Urothelium cell line (cell line): ENCODE data around the gene PLCD3.

Experiments
- DNase-seq: peaks from one replicate; pipeline ENCODE4 v3.0.0; 2011; ENCODE audit warnings: low spot score, mixed read lengths
- FAIRE-seq: peaks from 2 replicates; lab custom pipeline; 2011; peaks lifted over from hg19 to GRCh38; lab: Jason Lieb, UNC

The PLCD3 gene

DNA sequence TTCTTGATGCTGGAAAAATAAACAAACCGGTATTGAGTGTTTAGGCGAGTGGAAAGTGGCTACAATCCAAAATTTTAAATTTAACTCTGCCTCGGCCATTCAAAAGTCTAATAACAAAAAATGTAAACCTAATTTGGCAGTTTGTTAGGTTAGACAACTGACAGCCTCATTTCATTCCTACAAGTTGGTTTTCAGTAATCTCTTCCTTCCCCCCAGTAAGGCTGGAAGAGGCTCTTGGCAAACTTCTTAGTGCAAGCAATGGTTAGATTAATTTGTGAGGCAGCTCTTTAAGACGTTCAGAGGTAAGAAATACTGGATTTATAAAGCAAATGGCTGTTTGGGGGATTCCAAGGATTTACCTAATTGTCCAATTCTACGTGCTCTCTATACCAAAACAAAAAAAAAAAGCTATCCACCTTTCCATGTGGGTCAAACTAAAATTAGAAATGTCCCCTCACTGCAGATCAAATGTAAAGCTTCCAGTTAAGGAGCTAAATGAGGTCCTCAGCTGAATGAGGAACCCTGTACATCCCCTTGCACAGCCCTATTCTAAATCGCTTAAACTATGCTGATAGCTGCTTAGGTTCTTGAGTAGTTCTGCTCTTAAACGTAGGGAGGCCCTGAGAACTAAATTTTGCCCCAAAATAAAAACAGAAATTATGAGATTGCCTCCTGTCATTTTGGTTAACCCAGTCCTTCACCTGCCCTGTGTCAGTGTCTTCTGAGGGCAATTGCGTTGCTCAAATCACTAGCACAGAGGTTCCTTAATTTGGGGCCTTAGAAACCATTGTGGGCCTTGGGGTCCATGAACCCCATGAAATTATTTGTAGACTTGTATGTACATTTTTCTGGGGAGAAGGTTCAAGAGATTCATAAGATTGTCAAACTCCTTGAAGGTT, 18.8 kb upstream of the PLCD3 start:
- no peak for DNase-seq

GRCh38 chr17:45149669-45150664, 17.7 kb upstream of the PLCD3 start:
- FAIRE-seq (no peak), DNase-seq (no peak)

More for the DNA sequence above, 18.8 kb upstream of the PLCD3 start:
- FAIRE-seq = no peak

DNA sequence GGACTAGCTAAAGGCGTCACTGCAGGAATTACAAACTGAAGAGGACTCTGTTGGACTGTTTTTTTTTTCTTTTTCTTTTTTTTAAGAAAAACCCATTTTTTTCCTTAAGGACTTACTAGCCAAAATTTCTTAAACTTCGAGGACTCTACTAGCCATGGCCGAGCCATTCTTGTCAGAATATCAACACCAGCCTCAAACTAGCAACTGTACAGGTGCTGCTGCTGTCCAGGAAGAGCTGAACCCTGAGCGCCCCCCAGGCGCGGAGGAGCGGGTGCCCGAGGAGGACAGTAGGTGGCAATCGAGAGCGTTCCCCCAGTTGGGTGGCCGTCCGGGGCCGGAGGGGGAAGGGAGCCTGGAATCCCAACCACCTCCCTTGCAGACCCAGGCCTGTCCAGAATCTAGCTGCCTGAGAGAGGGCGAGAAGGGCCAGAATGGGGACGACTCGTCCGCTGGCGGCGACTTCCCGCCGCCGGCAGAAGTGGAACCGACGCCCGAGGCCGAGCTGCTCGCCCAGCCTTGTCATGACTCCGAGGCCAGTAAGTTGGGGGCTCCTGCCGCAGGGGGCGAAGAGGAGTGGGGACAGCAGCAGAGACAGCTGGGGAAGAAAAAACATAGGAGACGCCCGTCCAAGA, 16.8 kb upstream of the PLCD3 start:
- DNase-seq (peak; percentile 85), FAIRE-seq (no peak)

DNA sequence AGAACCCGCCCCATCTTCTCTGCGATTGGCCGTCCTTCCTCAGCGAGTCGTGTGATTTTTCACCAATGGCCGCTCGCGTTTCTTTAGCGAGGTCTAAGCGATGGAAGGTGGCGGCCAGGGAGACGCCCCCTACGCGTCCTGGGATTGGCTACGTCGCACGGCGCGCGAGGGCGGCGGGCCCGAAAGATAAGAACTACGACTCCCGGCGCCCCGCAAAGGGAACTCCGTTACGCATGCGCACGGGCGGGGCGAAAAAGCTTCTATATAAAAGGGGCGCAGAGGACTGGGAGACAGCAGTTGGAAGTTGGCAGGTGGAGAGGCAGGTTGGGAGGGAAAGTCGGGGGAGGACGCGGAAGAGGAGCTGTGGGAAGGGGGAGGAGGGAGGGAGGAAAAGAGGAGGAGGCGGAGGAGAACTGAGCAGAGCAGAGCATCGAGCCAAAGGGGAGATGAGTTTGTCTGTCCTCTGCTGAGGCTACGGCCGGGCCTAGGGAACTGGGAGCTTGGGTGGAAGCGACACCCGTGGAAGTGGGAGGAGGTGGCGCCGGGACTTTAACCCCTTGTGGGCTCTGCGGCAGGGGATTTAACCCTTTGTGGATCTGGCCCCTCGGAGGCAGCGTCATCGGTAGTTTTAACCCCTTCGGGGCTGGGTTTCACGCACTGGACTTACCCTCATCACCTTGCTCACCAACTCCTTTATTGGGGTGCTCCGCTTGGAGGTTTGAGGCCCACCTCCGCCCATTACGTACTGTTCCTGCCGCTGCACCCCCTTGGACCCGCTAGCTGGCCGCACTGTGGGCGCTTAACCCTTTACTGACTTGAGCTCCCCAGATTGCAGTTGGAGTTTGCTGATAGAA, 16.1 kb upstream of the PLCD3 start, which contains the start of gene HEXIM1:
Gene HEXIM1 (plus strand): TSS at position 293 of the 854 bp plus-strand sequence. CDS start 716 bp downstream, outside the sequence.
- peak; percentile 98 for DNase-seq
- FAIRE-seq = no peak

GRCh38 chr17:45147581-45148182, 15.4 kb upstream of the PLCD3 start:
- FAIRE-seq = no peak
- peak; percentile 72 for DNase-seq

- FAIRE-seq = no peak
- peak; percentile 67 for DNase-seq
Measured at GRCh38 chr17:45146890-45147580, 14.7 kb upstream of the PLCD3 start.

- DNase-seq = no peak
- FAIRE-seq = no peak
Measured at GRCh38 chr17:45146592-45146889, 14.2 kb upstream of the PLCD3 start.

DNA sequence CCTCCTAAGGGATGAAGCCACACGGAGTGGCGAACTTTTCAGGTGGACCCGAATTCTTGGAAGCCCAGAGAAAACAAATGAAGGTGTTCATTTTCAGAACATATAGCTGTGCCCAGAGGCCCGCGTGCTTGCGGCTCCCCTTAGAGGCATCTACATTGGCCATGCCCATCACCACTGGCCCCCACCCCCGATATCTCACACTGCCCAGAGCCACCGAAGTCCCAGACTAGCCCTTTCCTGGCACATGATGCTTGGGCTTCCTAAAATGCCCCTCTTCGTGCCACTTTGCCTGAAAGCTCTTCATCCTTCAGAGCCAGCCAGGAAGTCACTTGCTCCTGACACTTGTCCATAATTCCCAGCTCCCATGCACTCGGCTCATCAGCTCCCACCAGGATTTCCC, 13.9 kb upstream of the PLCD3 start:
- FAIRE-seq (no peak), DNase-seq (no peak)

- DNase-seq (no peak), FAIRE-seq (no peak)
Measured at GRCh38 chr17:45145035-45145389, 12.7 kb upstream of the PLCD3 start.

- DNase-seq (no peak), FAIRE-seq (no peak)
Measured at GRCh38 chr17:45144199-45145034, 12.1 kb upstream of the PLCD3 start.

- DNase-seq (no peak), FAIRE-seq (no peak)
Measured at GRCh38 chr17:45143767-45144198, 11.5 kb upstream of the PLCD3 start.

DNA sequence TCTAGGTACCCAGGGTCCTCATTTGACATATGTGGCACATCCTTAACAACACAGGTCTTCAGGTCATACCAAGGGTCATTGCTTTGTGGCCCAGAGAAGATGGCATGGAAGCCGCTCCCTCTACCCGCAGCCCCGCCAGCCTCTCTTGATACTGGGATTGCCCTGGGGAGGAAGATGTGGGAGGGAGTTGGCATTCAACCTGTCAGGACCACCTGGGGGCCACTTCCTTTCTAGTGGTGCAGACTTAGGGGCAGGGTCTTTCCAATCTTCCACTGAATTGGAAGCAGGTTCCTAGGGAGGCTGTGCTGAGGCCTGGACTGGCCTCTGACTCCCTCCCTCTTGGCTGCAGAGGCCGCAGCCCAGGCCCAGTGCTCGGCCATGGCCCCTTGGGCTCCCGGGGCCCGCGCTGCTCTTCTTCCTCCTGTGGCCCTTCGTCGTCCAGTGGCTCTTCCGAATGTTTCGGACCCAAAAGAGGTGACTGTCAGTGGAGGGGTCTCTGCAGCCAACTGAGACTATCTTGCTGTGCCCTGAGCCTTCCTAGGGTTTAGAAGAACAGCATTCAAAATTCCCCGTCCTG, 10.9 kb upstream of the PLCD3 start:
- FAIRE-seq (no peak), DNase-seq (no peak)

GRCh38 chr17:45139533-45139920, 7.2 kb upstream of the PLCD3 start:
- no peak for FAIRE-seq
- DNase-seq = no peak

GRCh38 chr17:45138911-45139532, 6.7 kb upstream of the PLCD3 start:
- FAIRE-seq (no peak), DNase-seq (no peak)

DNA sequence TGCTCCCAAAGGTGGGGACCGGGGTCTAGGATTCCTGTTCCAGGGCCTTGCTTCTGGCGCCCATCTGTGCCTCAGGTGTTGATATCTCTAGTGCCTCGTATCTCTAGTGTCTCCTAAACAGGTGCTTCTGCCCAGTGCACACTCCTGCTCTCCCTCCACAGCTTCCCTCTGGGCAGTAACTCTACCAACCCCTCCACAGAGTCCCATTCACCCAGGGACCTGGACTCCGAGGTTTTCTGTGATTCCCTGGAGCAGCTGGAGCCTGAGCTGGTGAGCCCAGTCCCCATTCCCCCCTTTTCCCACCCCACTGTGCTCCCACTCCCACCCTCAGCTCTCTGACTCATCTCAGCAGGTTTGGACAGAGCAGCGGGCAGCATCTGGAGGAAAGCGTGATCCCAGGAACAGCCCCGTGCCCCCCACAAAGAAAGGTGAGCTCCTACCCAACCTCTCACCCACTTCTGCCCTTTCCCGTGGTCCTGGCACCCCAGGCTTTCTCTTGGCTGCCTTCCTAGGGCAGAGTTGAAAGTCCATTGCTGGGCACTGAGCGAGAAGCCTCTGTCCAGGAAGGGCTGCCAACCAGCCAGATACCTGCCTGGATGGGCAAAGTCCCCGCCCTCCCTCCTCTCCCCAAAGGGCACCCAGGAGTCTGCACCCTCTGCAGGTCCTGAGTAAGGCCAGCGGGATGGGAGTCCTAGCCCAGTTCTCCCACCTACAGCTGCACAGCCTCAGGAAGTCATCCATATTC, 5.4 kb upstream of the PLCD3 start:
- no peak for DNase-seq

DNA sequence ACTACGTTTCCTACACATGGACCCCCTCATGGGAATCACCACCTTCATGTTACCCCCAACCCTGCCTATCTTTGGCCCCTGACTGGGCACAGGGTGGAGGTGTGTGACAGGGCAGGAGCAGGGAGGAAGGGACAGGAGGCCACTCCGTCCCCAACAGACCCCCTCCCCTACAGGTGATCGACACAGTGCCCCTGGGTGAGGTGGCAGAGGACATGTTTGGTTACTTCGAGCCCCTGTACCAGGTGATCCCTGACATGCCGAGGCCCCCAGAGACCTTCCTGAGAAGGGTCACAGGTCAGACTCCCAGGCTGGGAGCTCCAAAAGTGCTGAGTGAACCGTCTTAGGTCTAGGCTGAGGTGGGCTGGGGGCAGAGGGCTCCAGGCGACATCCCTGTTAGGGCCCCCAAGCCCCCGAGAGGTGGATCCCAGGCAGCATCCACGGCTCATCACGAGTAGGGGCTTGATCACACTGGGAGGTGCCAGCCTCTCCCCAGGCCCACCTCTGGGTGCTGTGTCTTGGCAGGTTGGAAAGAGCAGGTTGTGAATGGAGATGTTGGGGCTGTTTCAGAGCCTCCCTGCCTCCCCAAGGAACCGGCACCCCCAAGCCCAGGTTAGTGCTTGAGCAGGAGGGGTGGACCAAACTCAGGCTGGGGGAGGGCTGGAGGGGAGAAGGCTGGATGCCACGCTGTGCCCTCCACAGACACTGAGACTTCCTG, 4.7 kb upstream of the PLCD3 start:
- DNase-seq = no peak
- FAIRE-seq = no peak

More for the DNA sequence above, 5.4 kb upstream of the PLCD3 start:
- no peak for FAIRE-seq
